Left lung (tissue), 10 donors: Measurements from ENCODE around the gene DYRK1B. TPM values are rescaled to one million over a fixed set of nuclear protein-coding genes. Genes with fewer than 3 reads are reported as not detected.

Experiments
- ATAC-seq: fragments of 200-7000 bp; cut with Tn5 transposase; one replicate; pipeline ENCODE4 v1.9.1; 2020; ENCODE audit warnings: moderate library complexity
- DNase-seq, 4 donors: peaks; one replicate each; pipeline ENCODE4 v3.0.0-alpha.2; 2013 to 2020
- H3K27ac ChIP-seq, 2 donors: fragments of 200-600 bp; sonication (generic) in 1 of 2; one replicate each; pipeline versions ENCODE4 v1.5.0 to v1.8.0; 2020 to 2021
- H3K27me3 ChIP-seq, 2 donors: fragments of 200-600 bp; sonication (generic) in 1 of 2; one replicate each; pipeline versions ENCODE4 v1.5.0 to v1.8.0; 2020 to 2021
- H3K36me3 ChIP-seq, 2 donors: fragments of 200-600 bp; sonication (generic) in 1 of 2; one replicate each; pipeline versions ENCODE4 v1.5.0 to v1.8.0; 2020 to 2021
- H3K4me1 ChIP-seq, 2 donors: fragments of 200-600 bp; one replicate each; pipeline ENCODE4 v1.8.0; 2021
- H3K4me3 ChIP-seq, 2 donors: fragments of 200-600 bp; sonication (generic) in 1 of 2; one replicate each; pipeline versions ENCODE4 v1.5.0 to v1.8.0; 2020 to 2021; ENCODE audit warnings: mild to moderate bottlenecking in 1 of 2
- H3K9me3 ChIP-seq, 2 donors: fragments of 200-600 bp; sonication (generic) in 1 of 2; one replicate each; pipeline versions ENCODE4 v1.5.0 to v1.8.0; 2020 to 2021
- intact Hi-C, 2 donors: fragments of 100-400 bp; cut with DNase I; formaldehyde crosslinking; loops; one replicate each; pipeline versions ENCODE4 v1.11.2 to v1.14.2; 2022
- polyA plus RNA-seq, 6 donors: library from polyadenylated mRNA; unstranded; fragments of 120-200 nt; gene quantifications; one replicate each; pipeline ENCODE4 v1.2.1, GENCODE V29; 2013; ENCODE audit not compliant: insufficient read length in 6 of 6
- total RNA-seq, 2 donors: library from RNA; stranded (reverse); fragmentation: NEBNext Ultra II Directional; extraction: Animal tissue kit (Norgen Biotek cat#: 25700); gene quantifications; one replicate each; pipeline ENCODE4 v1.2.1, GENCODE V29; 2021
- TF ChIP-seq, protein P1 (sequence below), 2 donors: fragments of 200-600 bp; sonication (generic) in 1 of 2; IDR thresholded peaks; one replicate each; pipeline versions ENCODE4 v1.5.0 to v1.8.0; 2021; ENCODE audit warnings: antibody characterized with exemption in 2 of 2
- donor health status: DM: no; HTN: yes; CAD: no.
- donor health status: DM: no; HTN: no; CAD: no.

Gene DYRK1B
- total and polyA plus RNA-seq, 8 donors = 13.6 to 32.4 (median 26.7) TPM

DNA sequence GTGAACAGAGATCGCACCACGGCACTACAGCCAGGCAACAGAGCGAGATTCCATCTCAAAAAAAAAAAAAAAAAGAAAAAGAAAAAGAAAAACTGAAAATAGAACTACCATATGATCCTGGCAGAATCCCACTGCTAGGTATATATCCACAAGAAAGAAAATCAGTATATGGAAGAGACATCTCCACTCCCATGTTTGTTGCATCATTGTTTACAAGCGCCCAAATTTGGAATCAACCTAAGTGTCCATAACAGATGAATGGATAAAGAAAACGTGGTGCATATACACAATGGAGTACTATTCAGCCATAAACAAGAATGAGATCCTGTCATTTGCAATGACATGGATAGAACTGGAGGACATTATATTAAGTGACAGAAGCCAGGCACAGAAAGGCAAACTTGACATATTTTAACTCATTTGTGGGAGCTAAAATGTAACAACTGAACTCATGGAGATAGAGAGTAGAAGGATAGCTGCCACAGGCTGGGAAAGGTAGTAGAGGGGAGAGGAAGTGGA lies 26.1 kb downstream of the DYRK1B start:
- no peak overlapping the region for H3K4me3 ChIP-seq
- intact Hi-C loops = no loop called here
- peaks cover 0 to 11% of the 10 kb centered on the region in 2 donors for H3K27me3 ChIP-seq

DNA sequence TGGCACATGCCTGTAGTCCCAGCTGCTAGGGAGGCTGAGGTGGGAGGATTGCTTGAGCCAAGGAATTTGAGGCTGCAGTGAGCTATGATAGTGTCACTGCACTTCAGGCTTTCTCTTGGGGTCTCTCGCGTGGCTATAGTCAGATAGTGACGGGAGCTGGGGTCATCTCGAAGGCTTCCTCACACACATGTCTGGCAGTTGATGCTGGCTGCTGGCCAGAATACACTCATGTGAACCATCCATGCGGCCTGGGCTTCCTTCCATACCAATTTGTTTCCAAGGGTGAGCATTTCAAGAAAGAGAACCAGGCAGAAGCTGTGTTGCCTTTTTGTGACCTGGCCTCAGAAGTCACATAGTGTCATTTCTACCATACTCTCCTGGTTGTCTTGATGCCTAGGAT lies 28.9 kb downstream of the DYRK1B start:
- intact Hi-C loops = no loop called here
- DNase-seq = no peak
- H3K27me3 ChIP-seq = peaks cover 0 to 28% of the 10 kb centered on the region in 2 donors
- H3K27ac ChIP-seq = no peak overlapping the region
- H3K36me3 ChIP-seq = no peaks in the 10 kb centered on the region
- H3K9me3 ChIP-seq = no peaks in the 10 kb centered on the region
- no peak for ATAC-seq
- H3K4me1 ChIP-seq = no peaks in the 10 kb centered on the region
- TF ChIP-seq, protein P1, sequence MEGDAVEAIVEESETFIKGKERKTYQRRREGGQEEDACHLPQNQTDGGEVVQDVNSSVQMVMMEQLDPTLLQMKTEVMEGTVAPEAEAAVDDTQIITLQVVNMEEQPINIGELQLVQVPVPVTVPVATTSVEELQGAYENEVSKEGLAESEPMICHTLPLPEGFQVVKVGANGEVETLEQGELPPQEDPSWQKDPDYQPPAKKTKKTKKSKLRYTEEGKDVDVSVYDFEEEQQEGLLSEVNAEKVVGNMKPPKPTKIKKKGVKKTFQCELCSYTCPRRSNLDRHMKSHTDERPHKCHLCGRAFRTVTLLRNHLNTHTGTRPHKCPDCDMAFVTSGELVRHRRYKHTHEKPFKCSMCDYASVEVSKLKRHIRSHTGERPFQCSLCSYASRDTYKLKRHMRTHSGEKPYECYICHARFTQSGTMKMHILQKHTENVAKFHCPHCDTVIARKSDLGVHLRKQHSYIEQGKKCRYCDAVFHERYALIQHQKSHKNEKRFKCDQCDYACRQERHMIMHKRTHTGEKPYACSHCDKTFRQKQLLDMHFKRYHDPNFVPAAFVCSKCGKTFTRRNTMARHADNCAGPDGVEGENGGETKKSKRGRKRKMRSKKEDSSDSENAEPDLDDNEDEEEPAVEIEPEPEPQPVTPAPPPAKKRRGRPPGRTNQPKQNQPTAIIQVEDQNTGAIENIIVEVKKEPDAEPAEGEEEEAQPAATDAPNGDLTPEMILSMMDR (IDR thresholded peaks at IDR 0.05) = no peak
- H3K4me3 ChIP-seq = no peak overlapping the region

More for the DNA sequence above, 26.1 kb downstream of the DYRK1B start:
- DNase-seq (no peak), ATAC-seq (no peak)
- Histone ChIP-seq H3K4me1 (no peaks in the 10 kb centered on the region), H3K9me3 (no peaks in the 10 kb centered on the region), H3K36me3 (no peaks in the 10 kb centered on the region), H3K27ac (no peak overlapping the region)
- TF ChIP-seq, protein P1 (IDR thresholded peaks at IDR 0.05) = no peak

DNA sequence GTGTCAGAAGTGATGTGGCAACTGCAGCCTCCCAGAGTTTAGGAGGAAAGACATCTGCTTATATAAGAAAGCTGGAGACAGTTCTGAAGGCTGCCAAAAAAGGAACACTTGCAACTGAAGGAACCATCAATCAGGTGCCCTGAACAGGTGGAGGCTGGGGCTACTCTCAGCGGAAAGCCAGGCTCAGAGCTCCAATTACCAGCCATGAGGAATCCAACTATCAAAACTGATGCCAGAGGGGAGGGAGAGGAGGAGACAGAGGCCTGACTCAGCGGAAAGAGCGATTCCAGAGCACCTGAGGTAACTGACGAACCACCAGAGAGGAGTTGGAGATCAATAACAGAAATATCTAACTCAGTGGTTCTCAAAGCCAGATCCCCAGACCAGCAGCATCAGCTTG lies 31.0 kb downstream of the DYRK1B start:
- Histone ChIP-seq H3K27ac (no peak overlapping the region), H3K4me3 (no peak overlapping the region), H3K9me3 (no peaks in the 10 kb centered on the region), H3K27me3 (peaks cover 0 to 31% of the 10 kb centered on the region in 2 donors), H3K36me3 (no peaks in the 10 kb centered on the region), H3K4me1 (no peaks in the 10 kb centered on the region)
- ATAC-seq = no peak
- TF ChIP-seq, protein P1 (IDR thresholded peaks at IDR 0.05) = no peak
- intact Hi-C loops = no loop called here
- DNase-seq = no peak

DNA sequence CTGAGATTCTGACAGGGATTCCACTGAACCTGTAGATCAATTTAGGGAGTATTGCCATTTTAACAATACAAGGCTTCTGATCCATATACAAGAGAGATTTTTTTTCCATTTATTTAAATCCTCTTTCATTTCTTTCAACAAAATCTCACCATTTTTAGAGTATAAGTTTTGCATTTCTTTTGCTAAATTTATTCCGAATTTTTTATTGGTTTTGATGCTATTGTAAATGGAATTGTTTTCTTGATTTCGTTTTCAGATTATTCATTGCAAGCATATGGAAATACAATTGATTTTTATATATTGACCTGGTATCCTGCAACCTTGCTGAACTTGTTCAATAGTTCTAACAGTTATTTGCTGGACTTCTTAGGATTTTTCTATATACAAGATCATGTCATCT lies 36.9 kb downstream of the DYRK1B start:
- intact Hi-C loops = no loop called here
- H3K4me3 ChIP-seq = no peak overlapping the region
- H3K36me3 ChIP-seq = no peaks in the 10 kb centered on the region
- no peaks in the 10 kb centered on the region for H3K9me3 ChIP-seq
- H3K27ac ChIP-seq = no peak overlapping the region
- ATAC-seq (no peak), DNase-seq (no peak)
- no peaks in the 10 kb centered on the region for H3K4me1 ChIP-seq
- TF ChIP-seq, protein P1 (IDR thresholded peaks at IDR 0.05) = no peak
- peaks cover 0 to 21% of the 10 kb centered on the region in 2 donors for H3K27me3 ChIP-seq

DNA sequence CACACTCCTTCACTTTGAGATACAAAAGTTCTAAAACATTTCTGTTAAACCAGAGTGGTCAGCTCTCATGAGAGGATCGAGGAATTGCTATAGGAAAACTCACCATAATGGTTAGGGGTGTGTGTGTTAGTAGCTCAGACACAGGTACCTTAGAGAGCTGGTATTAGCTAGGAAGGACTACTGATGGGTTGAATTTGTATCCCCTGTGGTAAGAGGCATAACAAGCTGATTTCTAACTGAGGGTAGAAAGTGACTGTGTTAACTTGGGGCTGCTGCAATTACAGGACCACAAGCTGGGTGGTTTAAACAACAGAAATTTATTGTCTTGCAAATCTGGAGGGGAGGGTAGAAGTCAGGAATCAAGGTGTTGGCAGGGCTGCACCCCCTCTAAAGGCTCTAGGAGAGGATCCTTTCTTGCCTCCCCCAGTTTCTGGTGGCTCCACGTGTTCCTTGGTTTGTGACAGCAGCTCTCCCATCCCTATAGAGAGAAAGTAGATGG lies 37.9 kb downstream of the DYRK1B start:
- intact Hi-C loops = no loop called here
- no peak for DNase-seq
- Histone ChIP-seq H3K27me3 (peaks cover 0 to 17% of the 10 kb centered on the region in 2 donors), H3K36me3 (no peaks in the 10 kb centered on the region), H3K9me3 (no peaks in the 10 kb centered on the region), H3K27ac (no peak overlapping the region), H3K4me3 (no peak overlapping the region), H3K4me1 (no peaks in the 10 kb centered on the region)
- TF ChIP-seq, protein P1 (IDR thresholded peaks at IDR 0.05) = no peak
- no peak for ATAC-seq
